GM12878 (cell line): ENCODE measurements around the gene CYB5RL. TPM values are rescaled to one million over a fixed set of nuclear protein-coding genes. Genes with fewer than 3 reads are reported as not detected.

Experiments
- ATAC-seq: fragments of 200-7000 bp; cut with Tn5 transposase; 3 replicates; pipeline ENCODE4 v1.9.1; 2020; ENCODE audit warnings: mild to moderate bottlenecking, moderate library complexity
- BruUV-seq: library from RNA; stranded (reverse); fragments of 400-500 nt; replicated peaks from 2 replicates; lab custom pipeline; 2021; lab: Mats Ljungman, UMichigan
- CTCF ChIA-PET: fragments of 300-600 bp; sonication (Branson Sonifier 250); formaldehyde crosslinking; extraction: SDS; loops from one replicate; lab custom pipeline; 2021; ENCODE audit warnings: inconsistent platforms; lab: Yijun Ruan, JAX
- POLR2A ChIA-PET: fragments of 350-600 bp; formaldehyde crosslinking; extraction: SDS; loops from one replicate; lab custom pipeline; 2021; ENCODE audit warnings: inconsistent platforms; lab: Charles Lee
- RAD21 ChIA-PET: fragments of 300-600 bp; sonication (Branson Sonifier 250); formaldehyde crosslinking; loops from one replicate; lab custom pipeline; 2023; ENCODE audit warnings: antibody characterized with exemption; ENCODE audit not compliant: unreplicated experiment; lab: Charles Lee
- SMC1A ChIA-PET: fragments of 300-600 bp; sonication (Branson Sonifier 250); formaldehyde crosslinking; loops from one replicate; lab custom pipeline; 2023; ENCODE audit not compliant: unreplicated experiment, uncharacterized antibody; lab: Charles Lee
- DNase-seq: peaks from one replicate; pipeline ENCODE4 v3.0.0-alpha.2; 2011; ENCODE audit warnings: low read depth, low spot score
- FAIRE-seq: peaks from 3 replicates; lab custom pipeline; 2011; peaks lifted over from hg19 to GRCh38; lab: Jason Lieb, UNC
- H2AFZ ChIP-seq: 2 replicates; pipeline ENCODE4 v1.6.0; 2011; ENCODE audit warnings: low read depth, low read length, control low read depth; ENCODE audit not compliant: control insufficient read depth
- H3K27ac ChIP-seq: 2 replicates; pipeline ENCODE4 v1.5.1; 2011; ENCODE audit warnings: control low read depth; ENCODE audit not compliant: control insufficient read depth, insufficient read depth
- H3K27me3 ChIP-seq, 2 experiments: replicated peaks in 1 of 2; 2 replicates each; pipeline versions ENCODE4 v1.6.0 to v1.6.1; 2011; ENCODE audit warnings: low read length in 1 of 2; ENCODE audit not compliant: control insufficient read depth in 2 of 2, insufficient read depth in 2 of 2
- H3K36me3 ChIP-seq, 2 experiments: 2 replicates each; pipeline ENCODE4 v1.5.1; 2011; ENCODE audit warnings: low read length in 1 of 2; ENCODE audit not compliant: control insufficient read depth in 2 of 2, insufficient read depth in 2 of 2
- H3K4me1 ChIP-seq: 2 replicates; pipeline ENCODE4 v1.6.1; 2011; ENCODE audit warnings: mild to moderate bottlenecking, low read length, moderate library complexity, mixed read lengths; ENCODE audit not compliant: control insufficient read depth, insufficient read depth
- H3K4me2 ChIP-seq: 2 replicates; pipeline ENCODE4 v1.6.0; 2011; ENCODE audit warnings: control low read depth; ENCODE audit not compliant: control insufficient read depth, insufficient read depth
- H3K4me3 ChIP-seq: fragments of 200-600 bp; sonication (generic); 2 replicates; pipeline ENCODE4 v1.5.1; 2016
- H3K79me2 ChIP-seq: 2 replicates; pipeline ENCODE4 v1.6.0; 2011; ENCODE audit warnings: low read length; ENCODE audit not compliant: control insufficient read depth, insufficient read depth
- H3K9ac ChIP-seq: 2 replicates; pipeline ENCODE4 v1.8.0; 2011; ENCODE audit warnings: low read length, control low read depth, mixed read lengths; ENCODE audit not compliant: control insufficient read depth, insufficient read depth
- H3K9me3 ChIP-seq: replicated peaks from 3 replicates; pipeline ENCODE4 v1.5.1; 2011; ENCODE audit warnings: mild to moderate bottlenecking, low read length; ENCODE audit not compliant: control insufficient read depth, insufficient read depth
- H4K20me1 ChIP-seq: 2 replicates; pipeline ENCODE4 v1.6.0; 2011; ENCODE audit not compliant: control insufficient read depth, insufficient read depth
- CUX1 ChIP-seq: IDR thresholded peaks from 2 replicates; pipeline ENCODE4 v1.6.1; 2012; ENCODE audit warnings: improper control_type of control experiment, low read depth, low read length; ENCODE audit not compliant: insufficient replicate concordance
- DPF2 ChIP-seq: fragments of 450-650 bp; IDR thresholded peaks from 2 replicates; pipeline ENCODE4 v1.6.1; 2017; ENCODE audit warnings: mild to moderate bottlenecking
- GABPA ChIP-seq: IDR thresholded peaks from 2 replicates; pipeline ENCODE4 v1.6.1; 2014; ENCODE audit warnings: antibody characterized with exemption, low read depth, mild to moderate bottlenecking, inconsistent platforms
- POLR2A ChIP-seq: IDR thresholded peaks from 2 replicates; pipeline ENCODE4 v1.6.1; 2011; ENCODE audit warnings: low read depth, mild to moderate bottlenecking, low read length
- WGBS: methylation state at CpG from one replicate; pipeline ENCODE4 v1.1.6; 2016; ENCODE audit warnings: low lambda C conversion rate; ENCODE audit not compliant: insufficient replicate concordance, insufficient coverage; ENCODE audit errors: missing lambda C conversion rate; 5-methylcytosine and 5-hydroxymethylcytosine counted together
- in situ Hi-C: fragments of 300-500 bp; cut with MboI; formaldehyde crosslinking; loops from 9 replicates; pipeline ENCODE4 v1.14.3; 2018; ENCODE audit warnings: mixed read lengths
- intact Hi-C: fragments of 100-400 bp; cut with micrococcal nuclease; formaldehyde crosslinking; loops from one replicate; pipeline ENCODE4 v1.14.2; 2022; ENCODE audit not compliant: unreplicated experiment
- polyA plus RNA-seq, 11 experiments: library from polyadenylated mRNA; depleted of rRNA in 4 of 11; unstranded in 6 of 11; stranded (reverse) in 5 of 11; fragments of >200 nt; fragmentation: Nextera tagmentation in 4 of 11; fragmentation: Illumina TruSeq in 1 of 11; extraction: Ambion mirVana in 4 of 11; extraction: Trizol in 1 of 11; gene quantifications; 1 replicate in 1 of 11; 2 replicates in 10 of 11; pipeline versions ENCODE4 v1.2.1 to v1.2.3, GENCODE V29; 2011 to 2016; ENCODE audit warnings: inconsistent platforms in 2 of 11, missing spikeins in 2 of 11, low read depth in 1 of 11
- total RNA-seq, 4 experiments: library from RNA; depleted of rRNA in 3 of 4; stranded (reverse); fragments of >200 nt in 3 of 4; fragmentation: Illumina TruSeq in 1 of 4; extraction: Trizol in 1 of 4; gene quantifications; 2 replicates each; pipeline versions ENCODE4 v1.2.1 to v1.2.3, GENCODE V29; 2013 to 2021

The CYB5RL gene
- total and polyA plus RNA-seq, 10 of the 15 experiments (the other 5 are each of a cell fraction or from before 2014, with no cell fraction given) = 3.1 to 8.7 (median 7.2) TPM

GRCh38 chr1:54229281-54229891, 29.6 kb upstream of the CYB5RL start:
- Histone ChIP-seq H3K27ac (no peak overlapping the region), H3K4me3 (no peak overlapping the region), H3K79me2 (no peaks in the 10 kb centered on the region), H3K9ac (no peak overlapping the region), H3K27me3 (no peaks in the 10 kb centered on the region), H3K4me2 (no peak overlapping the region), H3K9me3 (no peaks in the 10 kb centered on the region), H4K20me1 (no peaks in the 10 kb centered on the region), H2AFZ (no peak overlapping the region), H3K36me3 (peaks cover 0 to 2% of the 10 kb centered on the region in 2 experiments; a peak in 2 of 4 replicates), H3K4me1 (no peaks in the 10 kb centered on the region)
- BruUV-seq = no TSS peak
- CTCF ChIA-PET = no interaction called here
- ATAC-seq = no peak
- in situ Hi-C loops = no loop called here
- FAIRE-seq = no peak
- 91% methylated on average over 11 of the region's 11 CpGs for WGBS
- POLR2A ChIA-PET = no interaction called here
- SMC1A ChIA-PET = no interaction called here
- RAD21 ChIA-PET = no interaction called here
- no peak for DNase-seq
- intact Hi-C loops = no loop called here
- TF ChIP-seq GABPA (no peak), DPF2 (no peak)

- intact Hi-C loops = no loop called here
- no peak for DNase-seq
- in situ Hi-C loops = no loop called here
- TF ChIP-seq POLR2A = 0 out of 2 replicates have a peak, but pooled peaks have one; percentile 21
- TF ChIP-seq CUX1 = no peak
- TF ChIP-seq, all 136 proteins: peak for 1
- Histone ChIP-seq H3K4me1 (no peaks in the 10 kb centered on the region), H3K9me3 (no peaks in the 10 kb centered on the region), H3K4me3 (no peak overlapping the region), H4K20me1 (no peaks in the 10 kb centered on the region), H3K36me3 (peaks cover 0 to 2% of the 10 kb centered on the region in 2 experiments; a peak in 2 of 4 replicates), H3K27me3 (no peaks in the 10 kb centered on the region), H3K79me2 (no peaks in the 10 kb centered on the region), H3K4me2 (no peak overlapping the region), H3K27ac (no peak overlapping the region), H2AFZ (no peak overlapping the region), H3K9ac (no peak overlapping the region)
- no peak for ATAC-seq
- ChIA-PET CTCF (no interaction called here), RAD21 (no interaction called here), POLR2A (no interaction called here), SMC1A (no interaction called here)
- BruUV-seq = no TSS peak
- no peak for FAIRE-seq
- WGBS = 90% methylated on average over 10 of the region's 13 CpGs
These were observed 28.8 kb upstream of the CYB5RL start for GRCh38 chr1:54228638-54229079.
